Nephron progenitor cell (in vitro differentiated cells): ENCODE data around the gene TRIM67.
A peak's percentile ranks its signal among the peaks of the same experiment; 100 is the strongest.

Experiments used
- DNase-seq: peaks from one replicate; pipeline ENCODE4 v3.0.0; 2021
- H3K27ac Mint-ChIP-seq: 2 replicates; pipeline ENCODE4 v1.8.0; 2021; ENCODE audit warnings: mild to moderate bottlenecking, moderate library complexity, mixed read lengths
- H3K27me3 Mint-ChIP-seq: 2 replicates; pipeline ENCODE4 v1.8.0; 2021; ENCODE audit warnings: mild to moderate bottlenecking, low read depth, mixed read lengths; ENCODE audit not compliant: poor library complexity
- H3K36me3 Mint-ChIP-seq: 2 replicates; pipeline ENCODE4 v1.8.0; 2021; ENCODE audit warnings: low read depth, mixed read lengths
- H3K4me1 Mint-ChIP-seq: 2 replicates; pipeline ENCODE4 v1.8.0; 2021; ENCODE audit warnings: mixed read lengths
- H3K4me3 Mint-ChIP-seq: 2 replicates; pipeline ENCODE4 v1.8.0; 2021; ENCODE audit warnings: mild to moderate bottlenecking, moderate library complexity, mixed read lengths
- H3K9me3 Mint-ChIP-seq: 2 replicates; pipeline ENCODE4 v1.8.0; 2021; ENCODE audit warnings: mild to moderate bottlenecking, moderate library complexity, mixed read lengths
- CTCF ChIP-seq: fragments of 200-600 bp; sonication (generic); IDR thresholded peaks from 2 replicates; pipeline ENCODE4 v1.5.0; 2021; ENCODE audit warnings: antibody characterized with exemption

The TRIM67 gene

GRCh38 chr1:231159963-231160761 lies 1.7 kb upstream of the TRIM67 start:
- H3K4me3 Mint-ChIP-seq, result peak overlapping the region; percentile 71
- peaks cover 89% of the 10 kb centered on the region for H3K27me3 Mint-ChIP-seq
- no peak for TF ChIP-seq CTCF
- H3K27ac Mint-ChIP-seq, result no peak overlapping the region
- H3K4me1 Mint-ChIP-seq, result peaks cover 3% of the 10 kb centered on the region
- H3K9me3 Mint-ChIP-seq, result no peaks in the 10 kb centered on the region
- no peaks in the 10 kb centered on the region for H3K36me3 Mint-ChIP-seq
- no peak for DNase-seq

GRCh38 chr1:231160895-231161666 lies 777 bp upstream of the TRIM67 start:
- Mint-ChIP-seq H3K27me3 (peaks cover 96% of the 10 kb centered on the region), H3K27ac (no peak overlapping the region), H3K4me3 (peak overlapping the region; percentile 71), H3K9me3 (no peaks in the 10 kb centered on the region), H3K36me3 (no peaks in the 10 kb centered on the region), H3K4me1 (peaks cover 3% of the 10 kb centered on the region)
- no peak for TF ChIP-seq CTCF
- peak; percentile 32 for DNase-seq

- Mint-ChIP-seq H3K9me3 (no peaks in the 10 kb centered on the region), H3K27ac (no peak overlapping the region), H3K4me3 (peak overlapping the region; percentile 38), H3K4me1 (peaks cover 3% of the 10 kb centered on the region), H3K27me3 (peaks cover 94% of the 10 kb centered on the region), H3K36me3 (no peaks in the 10 kb centered on the region)
- no peak for TF ChIP-seq CTCF
- peak; percentile 87 for DNase-seq
Measured at GRCh38 chr1:231162297-231162969, 575 bp downstream of the TRIM67 start.

- H3K27me3 Mint-ChIP-seq, result peaks cover 94% of the 10 kb centered on the region
- no peaks in the 10 kb centered on the region for H3K9me3 Mint-ChIP-seq
- no peak overlapping the region for H3K27ac Mint-ChIP-seq
- H3K4me3 Mint-ChIP-seq, result peak overlapping the region; percentile 38
- no peaks in the 10 kb centered on the region for H3K36me3 Mint-ChIP-seq
- DNase-seq, result peak; percentile 39
- no peak for TF ChIP-seq CTCF
- H3K4me1 Mint-ChIP-seq, result peaks cover 3% of the 10 kb centered on the region
Measured at GRCh38 chr1:231162970-231163829, 1.3 kb downstream of the TRIM67 start.

- peak; percentile 4 for DNase-seq
- no peak for TF ChIP-seq CTCF
- Mint-ChIP-seq H3K4me1 (peaks cover 3% of the 10 kb centered on the region), H3K4me3 (peak overlapping the region; percentile 23), H3K27me3 (peaks cover 92% of the 10 kb centered on the region), H3K36me3 (no peaks in the 10 kb centered on the region), H3K27ac (no peak overlapping the region), H3K9me3 (no peaks in the 10 kb centered on the region)
Measured at GRCh38 chr1:231163830-231164427, 2.1 kb downstream of the TRIM67 start.
